GM19452 (cell line): ENCODE measurements around the gene IL1A.

Experiments used
- ATAC-seq: cut with Tn5 transposase; IDR thresholded peaks from one replicate; pipeline ENCODE4 v1.9.1; 2021; ENCODE audit not compliant: unreplicated experiment

IL1A gene

GRCh38 chr2:112818094-112818902 lies 34.0 kb upstream of the IL1A start:
- no peak for ATAC-seq

- ATAC-seq = no peak
These were observed 32.9 kb upstream of the IL1A start for GRCh38 chr2:112817082-112817689.

- no peak for ATAC-seq
These were observed 30.0 kb upstream of the IL1A start for GRCh38 chr2:112814278-112814677.

GRCh38 chr2:112813280-112813966 lies 29.1 kb upstream of the IL1A start:
- ATAC-seq = no peak

GRCh38 chr2:112812318-112813267 lies 28.3 kb upstream of the IL1A start:
- ATAC-seq = no peak

- ATAC-seq = no peak
These were observed 27.6 kb upstream of the IL1A start for GRCh38 chr2:112811841-112812306.

DNA sequence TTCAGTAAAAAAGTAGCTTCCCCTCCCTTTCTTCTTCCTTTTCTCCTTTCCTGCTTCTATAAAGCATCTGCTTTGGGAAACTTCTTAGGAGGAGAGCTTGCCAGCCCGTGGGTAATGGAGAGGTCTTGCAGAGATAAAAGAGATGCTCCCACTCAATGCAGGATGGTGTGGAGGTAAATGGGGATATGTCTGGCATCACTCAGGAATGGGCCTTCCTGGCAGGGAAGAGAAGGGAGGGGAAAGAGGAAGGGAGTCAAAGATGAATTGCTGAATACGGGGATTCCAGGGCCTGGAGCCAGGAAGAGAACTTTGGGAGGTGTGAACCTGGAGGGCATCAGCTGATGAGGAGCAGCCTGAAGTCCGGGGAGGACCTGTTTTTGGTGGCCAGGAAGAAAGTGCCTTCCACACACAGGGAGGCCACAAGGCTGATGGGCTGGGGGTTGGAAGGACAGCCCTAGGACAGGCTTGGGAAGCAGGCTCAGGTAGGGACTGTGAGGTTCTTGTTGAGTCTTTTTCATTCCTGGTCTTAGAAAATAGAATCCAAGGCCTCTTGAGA lies 27.1 kb upstream of the IL1A start:
- ATAC-seq = no peak

DNA sequence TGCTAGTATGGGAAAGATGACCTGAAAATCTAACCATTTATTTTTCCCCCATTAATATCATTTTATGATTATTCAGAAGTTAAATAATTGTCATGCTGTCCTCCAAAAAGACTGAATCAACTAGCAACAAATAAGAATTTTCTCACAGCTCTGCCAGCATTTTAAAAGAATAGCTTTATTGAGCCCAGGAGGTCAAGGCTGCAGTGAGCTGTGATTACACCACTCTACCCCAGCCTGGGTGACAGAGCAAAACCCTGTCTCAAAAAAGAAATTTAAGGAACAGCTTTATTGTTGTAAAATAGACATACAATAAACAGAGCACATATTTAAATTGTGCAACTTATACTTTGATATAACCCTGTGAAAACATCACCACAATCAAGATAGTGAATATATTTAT lies 24.8 kb upstream of the IL1A start:
- no peak for ATAC-seq

DNA sequence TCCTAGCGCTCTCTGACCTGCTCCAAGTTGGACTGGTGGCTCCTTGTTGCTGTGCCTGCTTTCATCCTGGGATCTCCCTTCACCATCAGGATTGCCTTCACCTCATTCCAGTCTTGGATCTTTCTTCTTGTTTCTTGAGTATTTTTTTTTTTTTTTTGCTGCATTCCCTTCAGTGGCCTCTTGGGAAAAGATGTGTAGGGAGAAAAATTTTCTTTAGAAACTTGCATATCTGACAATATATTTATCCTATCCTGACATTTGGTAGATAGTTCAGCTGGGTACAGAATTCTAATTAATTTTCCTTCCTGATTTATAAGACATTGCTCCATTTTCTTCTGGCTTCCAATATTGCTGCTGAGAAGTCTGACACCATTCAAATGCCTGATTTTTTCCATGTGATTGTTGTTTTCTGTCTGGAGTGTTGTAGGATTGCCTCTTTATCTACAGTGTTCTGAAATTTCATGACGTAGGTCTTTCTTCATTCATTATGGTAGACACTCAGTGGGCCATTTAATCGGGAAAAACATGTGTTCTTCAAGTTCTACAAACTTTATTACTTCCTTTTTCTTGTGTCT lies 23.0 kb upstream of the IL1A start:
- no peak for ATAC-seq

- ATAC-seq = no peak
These were observed 21.2 kb upstream of the IL1A start for GRCh38 chr2:112805542-112805941.

DNA sequence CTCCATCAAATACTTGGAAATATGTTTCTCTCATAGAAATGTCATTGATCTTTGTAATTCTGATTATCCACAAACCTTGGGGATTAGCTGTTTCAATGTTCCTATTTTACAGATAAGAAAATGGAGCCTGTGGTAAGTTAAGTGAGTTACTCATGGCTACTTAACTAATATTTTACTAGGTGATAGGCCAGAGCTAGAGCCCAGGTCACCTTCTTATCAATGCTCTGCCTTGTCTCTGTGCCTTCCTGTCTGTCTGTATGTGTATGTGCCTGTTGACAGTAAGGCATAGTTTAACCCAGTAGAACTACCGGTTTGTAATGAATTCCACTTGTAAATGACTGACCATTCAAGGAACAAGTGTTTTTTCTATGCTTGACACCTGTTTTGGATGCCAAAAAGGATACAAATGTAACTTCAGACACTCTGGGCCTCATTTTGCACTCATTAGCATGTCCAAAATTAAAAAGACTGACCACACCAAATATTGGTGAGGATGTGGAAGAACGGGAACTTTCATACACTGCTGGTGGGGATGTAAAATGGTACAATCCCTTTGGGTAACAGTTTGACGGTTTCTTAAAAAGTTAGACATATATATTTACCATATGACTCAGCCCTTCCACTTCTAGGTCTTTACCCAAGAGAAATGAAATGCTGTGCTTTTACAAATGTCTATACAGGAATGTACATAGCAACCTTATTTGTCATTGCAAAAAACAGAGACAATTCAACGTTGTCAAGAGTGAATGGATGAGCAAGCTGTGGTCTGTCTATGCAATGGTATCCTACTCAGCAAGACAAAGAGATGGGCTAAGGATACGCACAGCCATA lies 19.6 kb upstream of the IL1A start:
- peak; percentile 48 for ATAC-seq

DNA sequence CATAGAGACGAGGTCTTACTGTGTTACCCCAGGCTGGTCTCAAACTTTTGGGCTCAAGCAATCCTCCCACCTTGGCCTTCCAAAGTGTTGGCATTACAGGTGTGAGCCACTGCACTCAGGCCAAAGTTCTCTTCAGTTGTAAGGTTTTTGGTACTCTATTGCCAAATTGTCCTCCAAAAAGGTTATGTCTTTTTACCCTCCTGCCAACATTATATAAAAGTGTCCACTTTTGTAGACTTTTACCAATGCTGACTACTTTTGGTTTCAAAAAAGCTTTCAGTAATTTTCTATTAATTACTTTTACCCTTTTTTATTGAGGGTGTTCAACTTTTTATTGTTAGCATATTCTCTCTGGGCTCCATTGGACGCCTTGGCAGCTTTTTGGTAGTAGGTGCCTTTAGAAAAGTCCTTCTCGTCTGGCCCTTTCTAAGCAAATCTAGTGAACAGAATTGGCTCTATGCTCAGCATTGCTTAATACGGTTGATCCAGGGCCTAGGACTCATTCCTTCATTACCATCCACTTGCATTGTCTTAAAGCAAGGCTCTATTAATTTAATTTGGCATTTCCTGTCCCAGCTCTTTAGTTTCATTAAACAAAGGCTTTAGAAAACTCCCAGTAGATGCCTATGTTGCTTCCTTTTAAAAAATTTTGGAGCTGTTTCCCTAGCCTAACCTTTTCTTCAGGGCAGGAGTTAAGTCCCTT lies 16.7 kb upstream of the IL1A start:
- ATAC-seq = no peak

DNA sequence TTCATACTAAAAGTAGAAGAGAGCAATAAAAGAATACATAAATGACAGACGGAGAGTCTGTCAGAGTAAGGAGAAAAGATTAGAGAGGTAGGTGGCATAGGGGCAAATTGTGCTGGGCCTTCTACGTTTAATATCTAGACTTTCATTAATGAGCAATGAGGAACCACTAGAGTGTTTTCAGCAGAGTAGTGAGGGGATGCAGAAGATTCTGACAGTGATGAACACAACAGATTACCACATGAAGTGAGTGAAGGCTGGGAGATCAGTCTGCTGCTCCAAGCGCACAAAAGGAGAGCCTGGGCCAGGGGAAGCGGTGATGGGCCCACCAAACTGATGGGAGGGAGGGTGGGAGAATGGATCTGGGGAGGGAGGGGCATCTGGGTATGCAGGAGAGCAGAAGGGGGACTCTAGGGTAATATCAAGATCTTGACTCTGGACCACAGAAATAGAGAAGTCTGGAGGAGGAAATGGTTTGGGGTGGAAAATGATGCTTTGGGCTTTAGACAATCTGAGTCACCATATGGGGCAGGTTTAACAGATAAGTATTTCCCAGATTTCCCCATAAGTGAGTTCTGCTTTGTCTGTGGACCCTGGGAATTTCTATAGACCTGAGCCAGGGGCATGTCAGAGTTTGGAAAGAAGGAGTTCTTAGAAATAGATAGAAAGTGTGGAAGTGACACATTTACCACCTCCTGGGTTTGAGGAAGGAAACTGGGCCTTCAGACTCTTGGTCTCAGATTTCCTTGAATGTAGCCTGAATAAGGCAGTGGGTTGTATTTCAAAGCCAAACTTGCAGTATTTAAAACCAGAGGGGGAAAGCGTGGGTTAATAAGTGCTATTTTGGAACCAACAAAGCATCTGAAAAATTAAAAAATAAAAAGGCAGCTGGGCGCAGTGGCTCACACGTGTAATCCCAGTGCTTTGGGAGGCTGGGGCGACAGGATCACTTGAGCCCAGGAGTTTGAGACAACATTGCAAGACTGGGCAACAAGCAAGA lies 15.0 kb upstream of the IL1A start:
- ATAC-seq = no peak

GRCh38 chr2:112796486-112796885 lies 12.2 kb upstream of the IL1A start:
- ATAC-seq = no peak

- no peak for ATAC-seq
These were observed 11.5 kb upstream of the IL1A start for GRCh38 chr2:112795774-112796173.

DNA sequence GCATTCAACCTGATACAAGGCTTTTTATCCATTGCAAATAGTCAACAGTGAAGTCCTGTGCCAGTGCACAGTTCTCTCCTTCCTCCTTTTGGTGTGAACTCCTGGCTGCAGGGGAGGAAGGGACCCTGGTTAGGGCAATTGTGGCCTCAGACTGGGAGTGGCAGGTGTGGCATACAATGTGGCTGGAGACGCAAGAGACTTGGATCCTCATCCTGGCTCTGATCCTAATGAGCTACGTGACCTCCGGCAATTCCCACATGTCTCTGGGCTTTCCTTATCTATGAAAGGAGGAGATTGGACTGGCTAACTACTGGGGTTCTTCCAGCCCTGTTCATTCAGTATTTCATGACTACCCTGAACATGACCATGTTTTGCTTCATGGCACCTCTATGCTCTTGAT lies 10.5 kb upstream of the IL1A start:
- no peak for ATAC-seq

DNA sequence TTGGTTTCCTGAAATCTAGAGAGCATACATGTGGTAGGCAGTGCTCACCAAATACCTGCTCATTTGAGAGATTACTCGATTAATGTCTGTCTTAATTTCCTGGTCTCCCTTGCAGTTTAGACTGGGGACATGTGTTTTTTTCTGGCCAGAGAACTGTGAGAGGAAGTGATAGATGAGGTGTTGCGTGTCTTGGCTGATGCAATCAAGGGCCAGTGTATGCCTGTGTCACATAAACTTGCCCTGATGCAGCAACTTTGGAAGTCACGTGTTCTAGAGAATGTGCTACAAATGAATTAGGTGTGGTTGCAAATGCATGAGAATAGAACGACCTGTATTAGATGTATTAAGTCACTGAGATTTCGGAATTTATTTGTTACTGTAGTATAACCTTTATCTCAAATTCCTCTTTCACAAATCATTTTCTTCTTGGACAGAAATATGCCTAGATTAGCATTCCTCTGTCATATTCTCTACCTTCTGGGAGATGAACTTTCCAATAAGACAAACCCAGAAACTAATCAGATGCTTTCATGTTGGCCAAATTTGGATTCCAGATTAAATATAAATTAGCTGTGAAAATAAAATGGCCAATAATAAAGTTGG lies 9.9 kb upstream of the IL1A start:
- peak; percentile 63 for ATAC-seq
